Measurements from ENCODE around the gene KCNG1.

KCNG1 gene

GRCh38 chr20:50992336-50992732 is 30.6 kb downstream of the KCNG1 start:
- DNase-seq = no peak
- Histone ChIP-seq H3K36me3 (no peaks in the 10 kb centered on the region), H3K4me1 (no peaks in the 10 kb centered on the region), H3K4me3 (ENCODE audit: low read depth, low read length) (no peak overlapping the region), H3K9me3 (no peaks in the 10 kb centered on the region), H3K27me3 (no peaks in the 10 kb centered on the region; the same call in 1 of the 2 replicates)
- TF ChIP-seq CTCF (IDR thresholded peaks at IDR 0.05; ENCODE audit: low read depth, low read length) = no peak

- H3K4me1 ChIP-seq = no peaks in the 10 kb centered on the region
- TF ChIP-seq CTCF (IDR thresholded peaks at IDR 0.05; ENCODE audit: low read depth, low read length) = no peak
- DNase-seq = no peak
- H3K36me3 ChIP-seq = no peaks in the 10 kb centered on the region
- H3K27me3 ChIP-seq = peaks cover 2% of the 10 kb centered on the region
- H3K4me3 ChIP-seq (ENCODE audit: low read depth, low read length) = no peak overlapping the region
- no peaks in the 10 kb centered on the region for H3K9me3 ChIP-seq
Observed at GRCh38 chr20:50991076-50991475, 31.8 kb downstream of the KCNG1 start.

GRCh38 chr20:50987493-50988210 is 35.3 kb downstream of the KCNG1 start:
- H3K4me3 ChIP-seq (ENCODE audit: low read depth, low read length) = no peak overlapping the region

GRCh38 chr20:50983321-50983720 is 39.6 kb downstream of the KCNG1 start:
- Histone ChIP-seq H3K36me3 (no peaks in the 10 kb centered on the region), H3K9me3 (no peaks in the 10 kb centered on the region), H3K4me3 (ENCODE audit: low read depth, low read length) (no peak overlapping the region), H3K4me1 (no peaks in the 10 kb centered on the region), H3K27me3 (peaks cover 36% of the 10 kb centered on the region)
- no peak for DNase-seq
- no peak for TF ChIP-seq CTCF (IDR thresholded peaks at IDR 0.05; ENCODE audit: low read depth, low read length)

More at GRCh38 chr20:50987493-50988210, 35.3 kb downstream of the KCNG1 start:
- no peaks in the 10 kb centered on the region for H3K36me3 ChIP-seq
- DNase-seq = peak; percentile 77
- no peaks in the 10 kb centered on the region for H3K9me3 ChIP-seq
- no peaks in the 10 kb centered on the region for H3K4me1 ChIP-seq
- peak; percentile 96 for TF ChIP-seq CTCF (IDR thresholded peaks at IDR 0.05; ENCODE audit: low read depth, low read length)
- peaks cover 24% of the 10 kb centered on the region for H3K27me3 ChIP-seq

GRCh38 chr20:50982363-50982762 is 40.5 kb downstream of the KCNG1 start:
- no peaks in the 10 kb centered on the region for H3K4me1 ChIP-seq
- peaks cover 46% of the 10 kb centered on the region for H3K27me3 ChIP-seq
- H3K9me3 ChIP-seq = no peaks in the 10 kb centered on the region
- no peak overlapping the region for H3K4me3 ChIP-seq (ENCODE audit: low read depth, low read length)
- H3K36me3 ChIP-seq = no peaks in the 10 kb centered on the region
- TF ChIP-seq CTCF (IDR thresholded peaks at IDR 0.05; ENCODE audit: low read depth, low read length) = no peak
- no peak for DNase-seq

GRCh38 chr20:50981714-50982048 is 41.2 kb downstream of the KCNG1 start:
- Histone ChIP-seq H3K4me3 (ENCODE audit: low read depth, low read length) (no peak overlapping the region), H3K4me1 (no peaks in the 10 kb centered on the region), H3K36me3 (no peaks in the 10 kb centered on the region), H3K27me3 (peaks cover 53% of the 10 kb centered on the region), H3K9me3 (no peaks in the 10 kb centered on the region)
- no peak for TF ChIP-seq CTCF (IDR thresholded peaks at IDR 0.05; ENCODE audit: low read depth, low read length)
- no peak for DNase-seq
